AG04449 (cell line): Measurements from ENCODE around the gene WDR33.

Experiments used
- CTCF ChIA-PET: fragments of 350-600 bp; formaldehyde crosslinking; extraction: SDS; loops from one replicate; lab custom pipeline; 2021; ENCODE audit warnings: antibody characterized with exemption; lab: Yijun Ruan, JAX
- POLR2A ChIA-PET: fragments of 400-600, 350-600 bp; formaldehyde crosslinking; extraction: SDS; loops from one replicate; lab custom pipeline; 2020; ENCODE audit warnings: antibody characterized with exemption, inconsistent platforms; lab: Yijun Ruan, JAX
- DNase-seq: peaks from one replicate; pipeline ENCODE4 v3.0.0-alpha.2; 2010; ENCODE audit warnings: low read depth, low spot score
- H3K4me3 ChIP-seq: 2 replicates; pipeline ENCODE4 v1.5.1; 2011; ENCODE audit warnings: low read depth, mild to moderate bottlenecking, control low read depth, low read length
- CTCF ChIP-seq: IDR thresholded peaks from one replicate; pipeline ENCODE4 v1.5.1; 2011; ENCODE audit warnings: mild to moderate bottlenecking, moderate library complexity, low read length, control low read depth, inconsistent platforms; ENCODE audit not compliant: insufficient read depth; ENCODE audit errors: missing control alignments

The WDR33 gene

GRCh38 chr2:127707890-127708648, 102.9 kb downstream of the WDR33 start:
- no peak for DNase-seq
- CTCF ChIA-PET, result no interaction called here
- H3K4me3 ChIP-seq, result no peak overlapping the region
- no peak for TF ChIP-seq CTCF
- POLR2A ChIA-PET, result no interaction called here

- CTCF ChIA-PET, result interaction anchor here (0.6 to 1.2 kb wide), 2 partner anchors 12 to 145 kb away, joined by 3 read pairs; no protein-coding TSS in a partner anchor
- POLR2A ChIA-PET, result interaction anchor here (0.6 kb wide), 1 partner anchor 30 kb away, joined by 3 read pairs; no protein-coding TSS in a partner anchor
- H3K4me3 ChIP-seq, result no peak overlapping the region
- DNase-seq, result no peak
- no peak for TF ChIP-seq CTCF
Observed at GRCh38 chr2:127706215-127706990, 104.6 kb downstream of the WDR33 start.

GRCh38 chr2:127705391-127706065, 105.4 kb downstream of the WDR33 start:
- no peak for TF ChIP-seq CTCF
- ChIA-PET POLR2A (interaction anchor here (0.6 kb wide), 1 partner anchor 29 kb away, joined by 3 read pairs; no protein-coding TSS in a partner anchor), CTCF (interaction anchor here (1.2 to 2.8 kb wide), 2 partner anchors 10 to 13 kb away, joined by 3 to 18 read pairs; no protein-coding TSS in a partner anchor)
- DNase-seq, result no peak
- no peak overlapping the region for H3K4me3 ChIP-seq

- ChIA-PET CTCF (interaction anchor here (1.1 to 2.8 kb wide), 4 partner anchors 10 to 55 kb away, joined by 3 to 18 read pairs (median 6); no protein-coding TSS in a partner anchor), POLR2A (no interaction called here)
- DNase-seq, result no peak
- H3K4me3 ChIP-seq, result no peak overlapping the region
- TF ChIP-seq CTCF, result no peak
Observed at GRCh38 chr2:127704641-127705390, 106.2 kb downstream of the WDR33 start.

- TF ChIP-seq CTCF, result no peak
- ChIA-PET POLR2A (interaction anchor here (0.6 kb wide), 1 partner anchor 139 kb away, joined by 3 read pairs; no protein-coding TSS in a partner anchor), CTCF (interaction anchor here (1.1 to 2.8 kb wide), 7 partner anchors 8 to 113 kb away, joined by 3 to 18 read pairs (median 4); no protein-coding TSS in a partner anchor)
- no peak overlapping the region for H3K4me3 ChIP-seq
- DNase-seq, result no peak
Observed at GRCh38 chr2:127703282-127703681, 107.7 kb downstream of the WDR33 start.
